Lung (tissue), 12 donors: ENCODE measurements around the gene FAM107A. TPM values are rescaled to one million over a fixed set of nuclear protein-coding genes. Genes with fewer than 3 reads are reported as not detected.

Experiments
- ATAC-seq: fragments of 200-7000 bp; cut with Tn5 transposase; one replicate; pipeline ENCODE4 v1.9.1; 2020; ENCODE audit warnings: moderate number of reproducible peaks; ENCODE audit not compliant: insufficient read depth, low FRiP score
- DNase-seq, 3 donors: peaks; one replicate each; pipeline ENCODE4 v3.0.0-alpha.2; 2013 to 2017
- H3K27ac ChIP-seq, 2 donors: one replicate each; pipeline ENCODE4 v1.5.1; 2013; ENCODE audit warnings: mild to moderate bottlenecking in 2 of 2, moderate library complexity in 2 of 2, control low read depth in 1 of 2, inconsistent platforms in 1 of 2, low read depth in 1 of 2, low read length in 1 of 2
- H3K27me3 ChIP-seq, 3 donors: one replicate each; pipeline ENCODE4 v1.5.1; 2013; ENCODE audit warnings: low read length in 2 of 3; ENCODE audit not compliant: control insufficient read depth in 3 of 3, insufficient read depth in 3 of 3
- H3K36me3 ChIP-seq, 4 donors: one replicate each; pipeline ENCODE4 v1.5.1; 2013; ENCODE audit warnings: low read length in 4 of 4, mild to moderate bottlenecking in 1 of 4, moderate library complexity in 1 of 4; ENCODE audit not compliant: control insufficient read depth in 4 of 4, insufficient read depth in 4 of 4
- H3K4me1 ChIP-seq, 5 donors: one replicate each; pipeline ENCODE4 v1.5.1; 2013; ENCODE audit warnings: low read length in 5 of 5, mild to moderate bottlenecking in 2 of 5, moderate library complexity in 1 of 5; ENCODE audit not compliant: control insufficient read depth in 5 of 5, insufficient read depth in 5 of 5
- H3K4me3 ChIP-seq: one replicate; pipeline ENCODE4 v1.5.1; 2013; ENCODE audit warnings: mild to moderate bottlenecking, control low read depth, moderate library complexity
- H3K9ac ChIP-seq, 2 donors: one replicate each; pipeline ENCODE4 v1.5.1; 2013; ENCODE audit warnings: low read length in 2 of 2, control low read depth in 1 of 2; ENCODE audit not compliant: insufficient read depth in 1 of 2
- H3K9me3 ChIP-seq, 4 donors: one replicate each; pipeline ENCODE4 v1.5.1; 2013; ENCODE audit warnings: low read length in 3 of 4, mild to moderate bottlenecking in 1 of 4, moderate library complexity in 1 of 4; ENCODE audit not compliant: control insufficient read depth in 4 of 4, insufficient read depth in 3 of 4
- WGBS, 2 donors: extraction: QIAGEN DNeasy Blood & Tissue Kit; methylation state at CpG; one replicate each; pipeline ENCODE4 v1.1.7; 2013; 5-methylcytosine and 5-hydroxymethylcytosine counted together
- polyA plus RNA-seq, 2 donors: library from polyadenylated mRNA; stranded (reverse); fragments of 200-250 nt; gene quantifications; one replicate each; pipeline ENCODE4 v1.2.1, GENCODE V29; 2013
- total RNA-seq, 2 donors: library from RNA; depleted of rRNA in 1 of 2; stranded (reverse); fragments of >200 nt in 1 of 2; gene quantifications; one replicate each; pipeline ENCODE4 v1.2.1, GENCODE V29; 2014 to 2021
- TF ChIP-seq, protein P1 (sequence below): IDR thresholded peaks from 2 replicates; pipeline ENCODE4 v1.5.1; 2012; ENCODE audit warnings: mild to moderate bottlenecking; ENCODE audit errors: control extremely low read depth, extremely low read depth
- donor health status: control.
- donor health status: control.
- donor health status: Bipolar disorder and iron deficiency.
- donor health status: healthy.
- donor health status: DM: yes; HTN: yes; CAD: no.

Gene FAM107A
- total and polyA plus RNA-seq, 4 donors, result 4.2 to 83.6 (median 34.7) TPM

DNA sequence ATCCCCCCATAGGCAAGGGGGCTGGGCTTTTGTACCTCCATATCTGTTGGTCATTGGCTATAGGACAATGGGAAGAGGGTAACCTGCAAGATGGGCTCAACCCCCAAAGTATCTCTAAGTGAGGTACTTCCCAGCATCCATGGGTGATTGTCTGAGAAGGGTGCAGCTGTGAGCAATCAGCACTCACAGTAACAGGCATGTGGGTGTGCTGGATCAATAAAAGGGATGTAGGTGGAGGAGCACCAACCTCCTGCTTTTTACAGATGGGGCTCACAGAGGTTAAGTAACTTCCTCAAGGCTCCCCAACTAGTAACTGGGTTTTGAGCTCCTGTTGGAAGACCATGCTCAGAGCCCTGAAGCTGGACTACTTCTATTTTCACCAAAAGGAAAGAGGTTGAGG lies 26.4 kb upstream of the FAM107A start:
- Histone ChIP-seq H3K4me3 (no peak overlapping the region), H3K36me3 (no peaks in the 10 kb centered on the region), H3K9me3 (peaks cover 0 to 5% (median 0%) of the 10 kb centered on the region in 4 donors), H3K4me1 (peaks cover 0 to 3% (median 0%) of the 10 kb centered on the region in 5 donors), H3K9ac (no peak overlapping the region), H3K27me3 (peaks cover 0 to 6% (median 0%) of the 10 kb centered on the region in 3 donors), H3K27ac (no peak overlapping the region)
- DNase-seq (no peak), ATAC-seq (no peak)
- TF ChIP-seq, protein P1, sequence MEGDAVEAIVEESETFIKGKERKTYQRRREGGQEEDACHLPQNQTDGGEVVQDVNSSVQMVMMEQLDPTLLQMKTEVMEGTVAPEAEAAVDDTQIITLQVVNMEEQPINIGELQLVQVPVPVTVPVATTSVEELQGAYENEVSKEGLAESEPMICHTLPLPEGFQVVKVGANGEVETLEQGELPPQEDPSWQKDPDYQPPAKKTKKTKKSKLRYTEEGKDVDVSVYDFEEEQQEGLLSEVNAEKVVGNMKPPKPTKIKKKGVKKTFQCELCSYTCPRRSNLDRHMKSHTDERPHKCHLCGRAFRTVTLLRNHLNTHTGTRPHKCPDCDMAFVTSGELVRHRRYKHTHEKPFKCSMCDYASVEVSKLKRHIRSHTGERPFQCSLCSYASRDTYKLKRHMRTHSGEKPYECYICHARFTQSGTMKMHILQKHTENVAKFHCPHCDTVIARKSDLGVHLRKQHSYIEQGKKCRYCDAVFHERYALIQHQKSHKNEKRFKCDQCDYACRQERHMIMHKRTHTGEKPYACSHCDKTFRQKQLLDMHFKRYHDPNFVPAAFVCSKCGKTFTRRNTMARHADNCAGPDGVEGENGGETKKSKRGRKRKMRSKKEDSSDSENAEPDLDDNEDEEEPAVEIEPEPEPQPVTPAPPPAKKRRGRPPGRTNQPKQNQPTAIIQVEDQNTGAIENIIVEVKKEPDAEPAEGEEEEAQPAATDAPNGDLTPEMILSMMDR, result no peak

DNA sequence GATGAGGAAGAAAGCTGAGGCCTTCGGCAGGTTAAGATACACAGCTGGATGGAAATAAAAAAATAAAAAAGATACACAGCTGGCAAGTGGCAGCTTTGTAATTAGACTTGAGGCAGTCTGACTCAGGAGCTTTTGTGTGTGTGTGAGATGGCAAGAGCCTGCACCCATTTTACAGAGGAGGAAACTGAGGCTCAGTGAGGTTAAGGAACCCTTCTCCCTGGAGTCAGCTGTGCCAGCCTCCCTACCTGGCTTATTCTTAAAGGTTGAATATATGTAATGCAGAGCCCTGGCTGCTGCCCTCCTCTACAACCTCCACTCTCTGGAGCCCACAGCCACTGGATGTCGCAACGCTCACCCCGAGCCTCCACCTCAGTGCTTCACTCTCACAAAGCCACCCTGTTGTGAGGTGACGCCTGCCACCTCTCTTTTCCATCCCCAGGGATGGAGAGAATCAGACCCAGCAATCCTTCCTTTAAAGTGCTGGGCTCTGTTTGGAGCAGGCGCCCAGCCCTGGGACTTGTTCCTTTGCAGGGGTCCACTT lies 20.6 kb upstream of the FAM107A start:
- Histone ChIP-seq H3K27ac (no peak overlapping the region), H3K4me3 (no peak overlapping the region), H3K9me3 (no peaks in the 10 kb centered on the region), H3K9ac (no peak overlapping the region), H3K36me3 (no peaks in the 10 kb centered on the region), H3K4me1 (no peaks in the 10 kb centered on the region), H3K27me3 (peaks cover 0 to 9% (median 0%) of the 10 kb centered on the region in 3 donors)
- ATAC-seq, result no peak
- TF ChIP-seq, protein P1, result no peak
- no peak for DNase-seq
- 76 to 81% methylated on average over 6 of the region's 6 CpGs for WGBS, 2 donors

GRCh38 chr3:58596834-58597518 lies 19.8 kb upstream of the FAM107A start:
- no peak overlapping the region for H3K9ac ChIP-seq
- DNase-seq (peak in 2 of 3 donors; percentile 54 to 67), ATAC-seq (no peak)
- H3K36me3 ChIP-seq, result no peaks in the 10 kb centered on the region
- H3K27ac ChIP-seq, result no peak overlapping the region
- H3K4me1 ChIP-seq, result no peaks in the 10 kb centered on the region
- H3K9me3 ChIP-seq, result no peaks in the 10 kb centered on the region
- 57 to 69% methylated on average over 4 of the region's 4 CpGs for WGBS, 2 donors
- H3K27me3 ChIP-seq, result peaks cover 0 to 9% (median 0%) of the 10 kb centered on the region in 3 donors
- TF ChIP-seq, protein P1, result no peak
- H3K4me3 ChIP-seq, result no peak overlapping the region
